Loucy (cell line): ENCODE measurements around the gene PAPPA2.

ENCODE experiments used
- H2AFZ ChIP-seq: fragments of 200-600 bp; sonication (generic); 2 replicates; pipeline ENCODE4 v1.6.0; 2016; ENCODE audit warnings: antibody characterized with exemption, mild to moderate bottlenecking, low read length, moderate library complexity
- H3F3A ChIP-seq: fragments of 200-600 bp; 2 replicates; pipeline ENCODE4 v1.6.0; 2016; ENCODE audit warnings: antibody characterized with exemption, low read depth, mild to moderate bottlenecking
- H3K27me3 ChIP-seq: fragments of 200-600 bp; sonication (generic); 2 replicates; pipeline ENCODE4 v1.6.1; 2014; ENCODE audit warnings: low read length, mild to moderate bottlenecking; ENCODE audit not compliant: insufficient read depth, poor library complexity, severe bottlenecking
- H3K36me3 ChIP-seq: fragments of 200-600 bp; sonication (generic); 2 replicates; pipeline ENCODE4 v1.6.1; 2016; ENCODE audit warnings: low read length; ENCODE audit not compliant: insufficient read depth
- H3K4me1 ChIP-seq: fragments of 200-600 bp; sonication (generic); 2 replicates; pipeline ENCODE4 v1.5.1; 2014; ENCODE audit warnings: low read length, mild to moderate bottlenecking; ENCODE audit not compliant: insufficient read depth, poor library complexity, severe bottlenecking
- H3K4me2 ChIP-seq: fragments of 200-600 bp; sonication (generic); 2 replicates; pipeline ENCODE4 v1.6.0; 2014; ENCODE audit warnings: antibody characterized with exemption, low read length, low read depth, mild to moderate bottlenecking; ENCODE audit not compliant: poor library complexity, severe bottlenecking
- H3K4me3 ChIP-seq: fragments of 200-600 bp; sonication (generic); 2 replicates; pipeline ENCODE4 v1.5.1; 2014; ENCODE audit warnings: low read length, mild to moderate bottlenecking, mixed read lengths; ENCODE audit not compliant: poor library complexity, severe bottlenecking
- H3K79me2 ChIP-seq: fragments of 200-600 bp; sonication (generic); 2 replicates; pipeline ENCODE4 v1.6.1; 2014; ENCODE audit warnings: low read length; ENCODE audit not compliant: insufficient read depth
- H3K9ac ChIP-seq: fragments of 200-600 bp; sonication (generic); 2 replicates; pipeline ENCODE4 v1.6.0; 2014; ENCODE audit warnings: mild to moderate bottlenecking, low read depth, low read length, moderate library complexity; ENCODE audit not compliant: poor library complexity, severe bottlenecking
- H3K9me2 ChIP-seq: fragments of 200-600 bp; sonication (generic); replicated peaks from 2 replicates; pipeline ENCODE4 v1.6.1; 2016; ENCODE audit warnings: low read depth, low read length, mixed read lengths
- H3K9me3 ChIP-seq: fragments of 200-600 bp; sonication (generic); 2 replicates; pipeline ENCODE4 v1.6.1; 2014; ENCODE audit warnings: mild to moderate bottlenecking, antibody characterized with exemption, low read length, low read depth; ENCODE audit not compliant: insufficient read depth
- H4K20me1 ChIP-seq: fragments of 200-600 bp; sonication (generic); 2 replicates; pipeline ENCODE4 v1.6.0; 2014; ENCODE audit warnings: antibody characterized with exemption, low read length, mild to moderate bottlenecking; ENCODE audit not compliant: insufficient read depth, poor library complexity, severe bottlenecking
- EZH2phosphoT487 ChIP-seq: fragments of 200-600 bp; IDR thresholded peaks from 2 replicates; pipeline ENCODE4 v1.6.1; 2018; ENCODE audit warnings: antibody characterized with exemption, mild to moderate bottlenecking, moderate library complexity, borderline replicate concordance
- TF ChIP-seq, protein P1 (sequence below): fragments of 200-600 bp; sonication (generic); conservative IDR thresholded peaks from 2 replicates; pipeline ENCODE4 v1.5.1; 2014; ENCODE audit warnings: mild to moderate bottlenecking, antibody characterized with exemption, low read length

Gene PAPPA2

DNA sequence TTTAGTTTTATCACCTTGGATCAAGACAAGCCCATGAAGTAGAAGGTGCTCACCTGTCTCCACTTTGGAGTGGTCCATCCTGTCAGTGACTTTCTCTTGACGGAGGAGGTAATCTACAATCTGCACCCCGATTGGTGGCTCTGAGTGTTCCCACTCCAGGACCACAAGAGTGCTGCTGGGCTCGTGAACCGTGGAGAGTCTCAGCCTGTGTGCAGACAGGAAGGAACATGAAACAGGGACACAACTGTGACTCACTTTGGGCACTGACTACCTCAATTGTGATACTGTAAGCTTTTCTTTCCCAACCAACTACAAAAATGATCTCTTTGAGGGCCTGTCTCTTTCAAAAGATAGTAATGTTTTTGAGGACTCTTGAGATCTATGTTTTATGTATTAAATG lies 421.3 kb downstream of the PAPPA2 start:
- no peaks in the 10 kb centered on the region for H3F3A ChIP-seq
- H3K9me3 ChIP-seq = no peaks in the 10 kb centered on the region
- TF ChIP-seq, protein P1, sequence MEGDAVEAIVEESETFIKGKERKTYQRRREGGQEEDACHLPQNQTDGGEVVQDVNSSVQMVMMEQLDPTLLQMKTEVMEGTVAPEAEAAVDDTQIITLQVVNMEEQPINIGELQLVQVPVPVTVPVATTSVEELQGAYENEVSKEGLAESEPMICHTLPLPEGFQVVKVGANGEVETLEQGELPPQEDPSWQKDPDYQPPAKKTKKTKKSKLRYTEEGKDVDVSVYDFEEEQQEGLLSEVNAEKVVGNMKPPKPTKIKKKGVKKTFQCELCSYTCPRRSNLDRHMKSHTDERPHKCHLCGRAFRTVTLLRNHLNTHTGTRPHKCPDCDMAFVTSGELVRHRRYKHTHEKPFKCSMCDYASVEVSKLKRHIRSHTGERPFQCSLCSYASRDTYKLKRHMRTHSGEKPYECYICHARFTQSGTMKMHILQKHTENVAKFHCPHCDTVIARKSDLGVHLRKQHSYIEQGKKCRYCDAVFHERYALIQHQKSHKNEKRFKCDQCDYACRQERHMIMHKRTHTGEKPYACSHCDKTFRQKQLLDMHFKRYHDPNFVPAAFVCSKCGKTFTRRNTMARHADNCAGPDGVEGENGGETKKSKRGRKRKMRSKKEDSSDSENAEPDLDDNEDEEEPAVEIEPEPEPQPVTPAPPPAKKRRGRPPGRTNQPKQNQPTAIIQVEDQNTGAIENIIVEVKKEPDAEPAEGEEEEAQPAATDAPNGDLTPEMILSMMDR = no peak
- TF ChIP-seq EZH2phosphoT487 = no peak
- H3K4me2 ChIP-seq = no peak overlapping the region
- H4K20me1 ChIP-seq = no peaks in the 10 kb centered on the region
- H3K79me2 ChIP-seq = no peaks in the 10 kb centered on the region
- H3K9me2 ChIP-seq = no peaks in the 10 kb centered on the region
- no peak overlapping the region for H3K4me3 ChIP-seq
- H3K9ac ChIP-seq = no peak overlapping the region
- no peak overlapping the region for H2AFZ ChIP-seq
- H3K36me3 ChIP-seq = no peaks in the 10 kb centered on the region
- no peaks in the 10 kb centered on the region for H3K4me1 ChIP-seq
- no peaks in the 10 kb centered on the region for H3K27me3 ChIP-seq

- no peak overlapping the region for H2AFZ ChIP-seq
- no peaks in the 10 kb centered on the region for H3K36me3 ChIP-seq
- no peaks in the 10 kb centered on the region for H3K79me2 ChIP-seq
- H3K4me3 ChIP-seq = no peak overlapping the region
- H3K4me2 ChIP-seq = no peak overlapping the region
- no peaks in the 10 kb centered on the region for H4K20me1 ChIP-seq
- no peaks in the 10 kb centered on the region for H3F3A ChIP-seq
- H3K9me2 ChIP-seq = no peaks in the 10 kb centered on the region
- no peaks in the 10 kb centered on the region for H3K27me3 ChIP-seq
- H3K4me1 ChIP-seq = no peaks in the 10 kb centered on the region
- no peaks in the 10 kb centered on the region for H3K9me3 ChIP-seq
- no peak overlapping the region for H3K9ac ChIP-seq
- TF ChIP-seq, protein P1 = no peak
- TF ChIP-seq EZH2phosphoT487 = no peak
Observed at GRCh38 chr1:176884911-176885310, 421.9 kb downstream of the PAPPA2 start.

DNA sequence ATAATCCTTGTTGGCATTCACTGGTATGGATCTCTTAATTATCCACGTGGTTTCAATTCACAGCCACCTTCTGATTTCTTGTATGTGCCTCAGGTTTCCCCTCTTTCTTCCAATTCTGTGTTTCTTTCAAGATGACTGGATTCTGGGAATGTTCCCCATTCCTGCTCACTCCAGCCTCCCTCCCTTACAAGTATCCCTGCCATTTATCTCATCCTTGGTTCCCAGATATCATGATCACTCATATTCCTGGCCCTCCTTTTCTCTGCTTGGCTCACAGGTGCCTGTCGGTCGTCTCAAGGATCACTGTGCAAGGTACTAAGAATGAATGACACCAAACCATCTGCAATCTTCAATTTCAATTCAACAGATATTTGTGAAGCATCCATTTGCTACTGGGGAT lies 422.4 kb downstream of the PAPPA2 start:
- Histone ChIP-seq H3K4me2 (no peak overlapping the region), H3K9me3 (no peaks in the 10 kb centered on the region)

More for the DNA sequence above, 422.4 kb downstream of the PAPPA2 start:
- H3K79me2 ChIP-seq = no peaks in the 10 kb centered on the region
- no peaks in the 10 kb centered on the region for H4K20me1 ChIP-seq
- no peaks in the 10 kb centered on the region for H3K9me2 ChIP-seq
- H3K4me3 ChIP-seq = no peak overlapping the region
- no peak overlapping the region for H2AFZ ChIP-seq
- H3F3A ChIP-seq = no peaks in the 10 kb centered on the region
- no peaks in the 10 kb centered on the region for H3K36me3 ChIP-seq
- no peaks in the 10 kb centered on the region for H3K27me3 ChIP-seq
- no peak overlapping the region for H3K9ac ChIP-seq
- TF ChIP-seq, protein P1 = no peak
- TF ChIP-seq EZH2phosphoT487 = no peak
- no peaks in the 10 kb centered on the region for H3K4me1 ChIP-seq
